GM04504 (cell line): ENCODE measurements around the gene SLC30A1.
"Not testable (repeated sequence)": the region's sequence is repeated elsewhere in the genome, so short reads cannot be mapped to it uniquely, and the experiment has no call there.

ENCODE experiments used
- DNase-seq: peaks from one replicate; pipeline ENCODE4 v3.0.0-alpha.2; 2012; ENCODE audit warnings: low read depth

Gene SLC30A1

GRCh38 chr1:211583011-211583992 lies 4.3 kb upstream of the SLC30A1 start:
- DNase-seq: no peak

GRCh38 chr1:211581526-211581925 lies 2.6 kb upstream of the SLC30A1 start:
- no peak for DNase-seq

- DNase-seq: no peak
Measured at GRCh38 chr1:211580303-211580687, 1.3 kb upstream of the SLC30A1 start.

- no peak for DNase-seq
Measured at GRCh38 chr1:211579440-211580302, 710 bp upstream of the SLC30A1 start.

DNA sequence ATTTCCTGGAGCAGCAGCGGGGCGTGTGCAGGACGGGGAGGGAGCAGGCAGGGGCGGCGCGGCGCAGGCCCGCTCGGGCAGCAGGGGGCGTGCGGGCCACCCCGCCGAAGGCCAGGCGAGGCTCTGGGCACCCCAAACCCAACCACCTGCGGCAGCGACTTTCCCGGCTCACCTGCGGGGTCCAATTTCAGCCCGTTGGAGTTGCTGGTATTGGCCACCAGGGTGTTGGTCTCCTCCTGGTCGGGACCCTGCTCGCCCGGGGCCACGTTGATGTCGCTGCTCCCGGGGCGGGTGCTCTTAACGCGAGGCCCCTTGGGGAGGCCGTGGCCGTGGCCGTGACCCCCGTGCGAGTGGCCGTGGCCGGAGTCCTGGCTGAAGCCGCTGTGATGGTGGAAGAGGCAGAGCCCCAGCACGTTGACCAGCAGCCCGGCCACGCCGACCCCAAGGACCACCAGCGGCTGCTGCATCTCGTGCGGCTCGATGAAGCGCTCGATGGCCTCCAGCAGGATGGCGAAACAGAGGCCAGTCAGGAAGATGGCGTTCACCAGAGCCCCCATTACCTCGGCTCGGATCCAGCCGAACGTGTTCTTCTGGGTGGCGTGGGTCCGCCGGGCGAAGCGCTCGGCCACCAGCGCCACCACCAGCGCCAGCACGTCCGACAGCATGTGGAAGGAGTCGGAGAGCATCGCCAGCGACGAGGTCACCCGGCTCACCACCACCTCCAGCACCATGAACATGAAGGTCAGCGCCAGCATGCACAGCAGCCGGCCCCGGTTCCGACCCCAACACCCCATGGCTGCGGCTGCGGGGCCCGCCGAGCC lies 932 bp downstream of the SLC30A1 start:
- DNase-seq: no peak

GRCh38 chr1:211577277-211577818 lies 1.6 kb downstream of the SLC30A1 start:
- no peak for DNase-seq

DNA sequence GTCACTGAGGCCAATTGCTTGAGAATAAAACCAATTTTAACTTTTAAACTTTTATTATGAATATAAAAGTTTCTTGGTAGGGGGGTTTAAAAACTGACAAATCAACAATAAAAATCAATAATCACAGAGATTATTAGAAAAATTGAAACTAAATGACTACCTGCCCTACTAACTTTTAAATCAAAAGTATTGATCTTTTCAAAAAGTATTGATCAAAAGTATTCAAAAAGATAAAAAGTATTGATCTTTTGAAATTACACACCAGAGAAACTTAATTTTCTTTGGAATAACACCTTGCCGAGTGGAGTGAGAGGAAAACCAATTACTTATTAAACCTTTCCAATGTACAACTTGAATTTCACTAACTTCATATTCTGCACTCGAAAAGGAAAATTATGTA lies 2.2 kb downstream of the SLC30A1 start:
- DNase-seq: no peak

GRCh38 chr1:211574705-211575104 lies 4.3 kb downstream of the SLC30A1 start:
- no peak for DNase-seq

GRCh38 chr1:211571998-211572397 lies 7.0 kb downstream of the SLC30A1 start:
- DNase-seq: no peak

DNA sequence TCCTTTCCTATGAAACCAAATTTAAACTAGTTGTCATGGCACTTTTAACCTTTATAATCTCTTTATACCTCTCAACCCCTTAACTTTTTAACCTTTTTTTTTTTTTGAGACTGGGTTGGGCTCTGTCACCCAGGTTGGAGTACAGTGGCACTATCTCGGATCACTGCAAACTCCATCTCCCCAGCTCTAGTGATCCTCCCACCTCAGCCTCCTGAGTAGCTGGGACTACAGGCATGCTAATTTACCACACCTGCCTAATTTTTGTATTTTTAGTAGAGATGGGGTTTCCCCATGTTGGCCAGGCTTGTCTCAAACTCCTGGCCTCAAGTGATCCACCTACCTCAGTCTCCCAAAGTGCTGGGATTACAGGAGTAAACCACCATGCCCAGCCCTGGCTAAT lies 8.6 kb downstream of the SLC30A1 start:
- not testable (repeated sequence) for DNase-seq

DNA sequence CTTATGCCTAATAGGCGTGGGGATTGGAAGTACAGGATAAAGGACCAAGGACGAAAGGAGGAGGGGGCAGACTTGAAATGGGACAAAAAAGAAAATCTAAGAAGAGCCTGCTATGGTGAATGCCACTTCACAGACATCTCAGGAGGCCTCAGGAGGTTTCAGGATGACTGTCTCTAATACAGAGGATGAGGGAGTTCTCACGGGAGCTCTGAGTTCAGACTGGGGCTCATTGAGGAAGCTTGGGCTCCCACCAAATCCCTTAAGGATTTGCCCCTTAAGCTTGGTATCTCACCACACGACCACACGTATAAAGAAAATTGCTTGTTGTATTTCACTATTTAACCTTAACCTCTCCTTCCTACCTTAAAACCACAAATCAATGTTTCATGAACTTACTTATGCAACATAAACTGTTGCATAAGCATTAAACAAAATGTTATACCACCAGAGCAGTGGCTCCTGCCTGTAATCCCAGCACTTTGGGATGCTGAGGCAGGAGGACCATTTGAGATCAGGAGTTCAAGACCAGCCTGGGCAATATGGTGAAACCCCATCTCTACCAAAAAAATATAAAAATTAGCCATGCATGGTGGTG lies 12.4 kb downstream of the SLC30A1 start:
- no peak for DNase-seq

GRCh38 chr1:211564084-211564483 lies 14.9 kb downstream of the SLC30A1 start:
- DNase-seq: no peak

- DNase-seq: no peak
Measured at GRCh38 chr1:211559222-211560010, 19.5 kb downstream of the SLC30A1 start.

GRCh38 chr1:211557894-211558625 lies 20.9 kb downstream of the SLC30A1 start:
- no peak for DNase-seq

GRCh38 chr1:211553549-211553948 lies 25.4 kb downstream of the SLC30A1 start:
- no peak for DNase-seq

GRCh38 chr1:211551638-211552460 lies 27.1 kb downstream of the SLC30A1 start:
- DNase-seq: no peak

DNA sequence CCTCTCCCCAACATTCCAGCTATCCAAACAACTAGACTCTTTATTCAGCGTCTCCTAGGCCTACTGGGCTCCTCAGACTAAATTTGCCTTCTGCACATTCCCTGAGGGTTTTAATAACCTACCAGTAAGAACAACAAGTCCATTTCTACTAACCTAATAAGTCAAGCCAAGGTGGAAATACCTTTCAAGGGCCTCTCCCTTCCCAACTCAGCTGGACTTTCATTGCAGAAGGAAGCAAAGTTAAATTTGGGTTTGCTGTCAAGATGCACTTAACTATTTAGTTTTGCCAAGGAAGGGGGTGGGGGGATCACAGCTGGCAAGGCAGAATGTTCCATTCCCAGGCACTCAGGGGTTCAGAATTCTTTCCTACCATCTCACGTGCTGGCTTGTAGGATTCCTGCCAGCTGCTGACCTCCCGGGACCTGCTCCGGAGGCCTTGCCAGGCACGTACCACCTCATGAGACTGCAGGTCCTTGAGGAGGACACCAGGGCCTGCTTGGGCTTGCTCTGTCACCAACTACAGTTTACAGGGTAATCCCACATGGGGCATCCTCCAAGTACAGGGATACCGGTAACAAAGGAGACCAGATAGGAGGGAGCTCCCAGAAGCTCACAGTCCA lies 29.8 kb downstream of the SLC30A1 start:
- DNase-seq: no peak

DNA sequence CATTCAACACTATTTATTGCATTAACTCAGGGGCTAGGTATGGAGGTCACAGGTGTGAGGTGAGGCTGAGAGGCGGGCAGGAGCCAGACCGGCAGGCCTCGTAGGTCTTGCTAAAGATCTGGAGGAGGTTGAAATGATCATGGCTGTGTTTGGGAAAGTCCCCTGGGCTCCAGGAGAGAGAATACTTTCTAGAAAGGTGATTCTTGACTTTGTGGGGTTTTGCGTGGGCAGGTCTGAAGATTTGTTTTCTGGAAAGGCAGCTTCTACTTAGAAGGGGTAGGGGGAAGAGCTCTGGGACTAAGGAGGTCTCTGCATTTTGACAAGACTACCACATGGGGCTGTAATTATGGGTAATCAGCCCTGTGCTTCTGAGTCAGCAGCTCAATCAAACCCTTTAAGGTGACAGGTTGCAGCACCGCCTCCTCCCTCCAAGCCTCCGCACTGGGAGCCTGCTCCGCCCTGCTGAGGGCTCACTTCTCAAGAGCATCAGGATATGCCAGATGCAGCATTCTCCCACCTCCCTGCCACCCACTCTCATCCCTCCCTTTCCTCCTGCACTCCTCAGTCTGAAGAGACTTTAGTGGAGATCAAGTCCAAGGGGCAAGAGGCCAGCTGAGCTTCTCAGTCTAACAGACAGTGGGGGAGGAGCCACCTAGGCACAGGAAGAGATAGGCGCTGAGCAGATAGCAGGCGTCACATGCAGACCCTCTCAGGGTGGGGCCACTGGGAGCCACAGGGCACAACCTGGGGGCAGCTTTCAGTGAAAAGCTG lies 30.5 kb downstream of the SLC30A1 start:
- DNase-seq: no peak
